HepG2 (cell line): ENCODE measurements around the gene C22orf31. TPM values are rescaled to one million over a fixed set of nuclear protein-coding genes. Genes with fewer than 3 reads are reported as not detected.

ENCODE experiments used
- ATM ChIP-seq: fragments of 450-650 bp; IDR thresholded peaks from 2 replicates; pipeline ENCODE4 v1.7.1; 2017; ENCODE audit warnings: mild to moderate bottlenecking, borderline replicate concordance
- CBX5 ChIP-seq: sonication (generic); formaldehyde crosslinking; IDR thresholded peaks from 2 replicates; pipeline ENCODE4 v1.4.0; 2020; ENCODE audit warnings: missing genetic modification reagents, borderline replicate concordance
- GPN1 ChIP-seq: sonication (generic); formaldehyde crosslinking; IDR thresholded peaks from 2 replicates; pipeline ENCODE4 v1.5.1; 2020; ENCODE audit warnings: missing genetic modification reagents, borderline replicate concordance
- HMG20A ChIP-seq: IDR thresholded peaks from 2 replicates; pipeline ENCODE4 v1.6.1; 2016; ENCODE audit warnings: borderline replicate concordance
- HNF4A ChIP-seq: sonication (generic); formaldehyde crosslinking; IDR thresholded peaks from 2 replicates; pipeline ENCODE4 v1.4.0; 2020; ENCODE audit warnings: missing genetic modification reagents
- KDM3A ChIP-seq: IDR thresholded peaks from 2 replicates; pipeline ENCODE4 v1.6.1; 2018; ENCODE audit warnings: low read depth, missing compliant biosample characterization
- KLF15 ChIP-seq: sonication (generic); formaldehyde crosslinking; IDR thresholded peaks from 2 replicates; pipeline ENCODE4 v1.8.1; 2023; ENCODE audit warnings: borderline replicate concordance, mild to moderate bottlenecking, inconsistent platforms, missing genetic modification reagents, mixed read lengths
- NKX3-1 ChIP-seq: sonication (generic); formaldehyde crosslinking; IDR thresholded peaks from 2 replicates; pipeline ENCODE4 v1.5.0; 2020; ENCODE audit warnings: missing genetic modification reagents
- NR1H2 ChIP-seq: sonication (generic); formaldehyde crosslinking; IDR thresholded peaks from 2 replicates; pipeline ENCODE4 v1.8.1; 2022; ENCODE audit warnings: low read depth, missing genetic modification reagents, borderline replicate concordance
- SRSF9 ChIP-seq: fragments of 200-400 bp; formaldehyde crosslinking; IDR thresholded peaks from 2 replicates; pipeline ENCODE4 v1.6.1; 2018; ENCODE audit warnings: borderline replicate concordance, mild to moderate bottlenecking, low read depth, low read length; ENCODE audit not compliant: insufficient read depth, poor library complexity, severe bottlenecking
- TRIM24 ChIP-seq: sonication (generic); formaldehyde crosslinking; IDR thresholded peaks from 2 replicates; pipeline ENCODE4 v1.8.0; 2022; ENCODE audit warnings: mild to moderate bottlenecking, missing genetic modification reagents
- XBP1 ChIP-seq: sonication (generic); formaldehyde crosslinking; IDR thresholded peaks from 2 replicates; pipeline ENCODE4 v1.5.0; 2020; ENCODE audit warnings: missing genetic modification reagents
- ZC3H4 ChIP-seq: sonication (generic); formaldehyde crosslinking; IDR thresholded peaks from 2 replicates; pipeline ENCODE4 v1.4.0; 2020; ENCODE audit warnings: missing genetic modification reagents, borderline replicate concordance
- ZFY ChIP-seq: sonication (generic); formaldehyde crosslinking; IDR thresholded peaks from 2 replicates; pipeline ENCODE4 v1.4.0; 2020; ENCODE audit warnings: missing genetic modification reagents
- ZMYM3 ChIP-seq: sonication (generic); formaldehyde crosslinking; IDR thresholded peaks from 2 replicates; pipeline ENCODE4 v1.5.1; 2020; ENCODE audit warnings: mild to moderate bottlenecking, missing genetic modification reagents
- ZNF180 ChIP-seq: sonication (generic); formaldehyde crosslinking; IDR thresholded peaks from 2 replicates; pipeline ENCODE4 v1.4.0; 2020; ENCODE audit warnings: low read depth, missing genetic modification reagents, borderline replicate concordance
- ZNF24 ChIP-seq: fragments of 450-650 bp; IDR thresholded peaks from 2 replicates; pipeline ENCODE4 v1.6.1; 2017; ENCODE audit warnings: antibody characterized with exemption, mild to moderate bottlenecking
- ZNF317 ChIP-seq: sonication (generic); formaldehyde crosslinking; IDR thresholded peaks from 2 replicates; pipeline ENCODE4 v1.5.0; 2020; ENCODE audit warnings: mild to moderate bottlenecking, missing genetic modification reagents
- ZNF557 ChIP-seq: sonication (generic); formaldehyde crosslinking; IDR thresholded peaks from 2 replicates; pipeline ENCODE4 v1.4.0; 2020; ENCODE audit warnings: missing genetic modification reagents
- ZNF558 ChIP-seq: sonication (generic); formaldehyde crosslinking; IDR thresholded peaks from 2 replicates; pipeline ENCODE4 v1.9.0; 2022; ENCODE audit warnings: mild to moderate bottlenecking, missing genetic modification reagents, borderline replicate concordance
- ZNF660 ChIP-seq: sonication (generic); formaldehyde crosslinking; IDR thresholded peaks from 2 replicates; pipeline ENCODE4 v1.5.1; 2020; ENCODE audit warnings: mild to moderate bottlenecking, low read depth, missing genetic modification reagents, borderline replicate concordance
- ZNF766 ChIP-seq: sonication (generic); formaldehyde crosslinking; IDR thresholded peaks from 2 replicates; pipeline ENCODE4 v1.5.0; 2020; ENCODE audit warnings: missing genetic modification reagents, borderline replicate concordance
- polyA plus RNA-seq, 8 experiments: library from polyadenylated mRNA; depleted of rRNA in 3 of 8; stranded (reverse) in 7 of 8; unstranded in 1 of 8; fragments of >200 nt; fragmentation: Illumina TruSeq in 4 of 8; extraction: Trizol in 4 of 8; gene quantifications; 2 replicates each; pipeline versions ENCODE4 v1.2.1 to v1.2.3, GENCODE V29; 2011 to 2016; ENCODE audit warnings: low read depth in 4 of 8, missing spikeins in 1 of 8, mixed read lengths in 1 of 8; ENCODE audit not compliant: insufficient read depth in 1 of 8
- total RNA-seq, 5 experiments: library from RNA; depleted of rRNA; stranded (reverse); fragments of >200 nt; fragmentation: Illumina TruSeq; extraction: Trizol; gene quantifications; 2 replicates each; pipeline ENCODE4 v1.2.3, GENCODE V29; 2016; ENCODE audit warnings: low read depth in 1 of 5
- TF ChIP-seq, protein P1 (sequence below): sonication (generic); formaldehyde crosslinking; IDR thresholded peaks from 2 replicates; pipeline ENCODE4 v1.5.0; 2020; ENCODE audit warnings: missing genetic modification reagents, mild to moderate bottlenecking, borderline replicate concordance
- TF ChIP-seq, protein P2 (sequence below): sonication (generic); formaldehyde crosslinking; IDR thresholded peaks from 2 replicates; pipeline ENCODE4 v1.5.0; 2020; ENCODE audit warnings: mild to moderate bottlenecking, missing genetic modification reagents, moderate library complexity
- TF ChIP-seq, protein P3 (sequence below): sonication (generic); formaldehyde crosslinking; IDR thresholded peaks from 2 replicates; pipeline ENCODE4 v1.4.0; 2020; ENCODE audit warnings: missing genetic modification reagents, borderline replicate concordance

Gene C22orf31
- total and polyA plus RNA-seq, 2 of the 13 experiments (the other 11 are each of a cell fraction or from before 2014, with no cell fraction given): not detected

DNA sequence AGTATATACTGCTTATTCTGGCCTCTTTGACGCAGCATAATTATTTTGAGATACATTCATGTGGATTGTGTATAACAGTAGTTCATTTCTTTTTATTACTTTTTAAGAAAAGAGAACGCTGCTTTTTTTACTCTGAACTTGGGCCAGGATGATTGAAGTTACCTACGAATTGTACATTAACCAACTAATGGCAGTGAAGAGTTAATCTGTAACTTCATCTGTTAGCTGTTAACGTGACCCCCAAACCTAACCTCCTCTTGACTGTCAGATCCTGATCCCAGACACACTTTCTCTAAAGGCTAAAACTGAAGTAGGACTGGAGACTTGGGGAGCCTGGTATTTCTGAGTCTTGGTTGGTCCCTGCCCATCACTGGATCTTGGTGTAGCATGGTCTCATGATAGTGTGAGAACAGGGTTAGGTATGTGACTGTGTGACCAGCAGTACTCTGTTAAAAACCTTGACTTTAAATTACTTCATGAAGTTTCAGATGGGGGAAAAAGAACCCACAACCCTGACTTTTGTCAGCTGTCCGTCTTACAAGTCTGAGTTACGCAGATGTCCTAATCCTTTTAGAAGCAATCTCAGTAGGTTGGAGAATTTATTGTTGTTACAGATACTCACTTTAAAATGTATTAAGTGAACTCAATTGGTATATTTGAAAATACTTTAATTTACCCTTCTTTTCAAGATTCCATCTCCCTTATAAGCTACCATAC lies 39.4 kb downstream of the C22orf31 start (continued):
- no peak for TF ChIP-seq SRSF9
- TF ChIP-seq KDM3A (CRISPR knock-in tag): no peak
- TF ChIP-seq GPN1 (CRISPR knock-in tag): no peak
- TF ChIP-seq ZC3H4: no peak
- no peak for TF ChIP-seq ZNF660 (CRISPR knock-in tag)
- TF ChIP-seq ZNF180 (CRISPR knock-in tag): no peak
- no peak for TF ChIP-seq XBP1 (CRISPR knock-in tag)
- TF ChIP-seq KLF15: no peak
- no peak for TF ChIP-seq ZNF558 (CRISPR knock-in tag)
- TF ChIP-seq, protein P1, sequence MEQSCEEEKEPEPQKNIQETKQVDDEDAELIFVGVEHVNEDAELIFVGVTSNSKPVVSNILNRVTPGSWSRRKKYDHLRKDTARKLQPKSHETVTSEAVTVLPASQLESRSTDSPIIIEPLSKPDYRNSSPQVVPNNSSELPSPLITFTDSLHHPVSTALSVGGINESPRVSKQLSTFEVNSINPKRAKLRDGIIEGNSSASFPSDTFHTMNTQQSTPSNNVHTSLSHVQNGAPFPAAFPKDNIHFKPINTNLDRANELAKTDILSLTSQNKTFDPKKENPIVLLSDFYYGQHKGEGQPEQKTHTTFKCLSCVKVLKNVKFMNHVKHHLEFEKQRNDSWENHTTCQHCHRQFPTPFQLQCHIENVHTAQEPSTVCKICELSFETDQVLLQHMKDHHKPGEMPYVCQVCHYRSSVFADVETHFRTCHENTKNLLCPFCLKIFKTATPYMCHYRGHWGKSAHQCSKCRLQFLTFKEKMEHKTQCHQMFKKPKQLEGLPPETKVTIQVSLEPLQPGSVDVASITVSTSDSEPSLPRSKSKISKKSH (CRISPR knock-in tag): no peak
- TF ChIP-seq ZFY: no peak
- TF ChIP-seq ZNF557 (CRISPR knock-in tag): no peak
- no peak for TF ChIP-seq CBX5 (CRISPR knock-in tag)
- no peak for TF ChIP-seq HNF4A
- TF ChIP-seq, protein P2, sequence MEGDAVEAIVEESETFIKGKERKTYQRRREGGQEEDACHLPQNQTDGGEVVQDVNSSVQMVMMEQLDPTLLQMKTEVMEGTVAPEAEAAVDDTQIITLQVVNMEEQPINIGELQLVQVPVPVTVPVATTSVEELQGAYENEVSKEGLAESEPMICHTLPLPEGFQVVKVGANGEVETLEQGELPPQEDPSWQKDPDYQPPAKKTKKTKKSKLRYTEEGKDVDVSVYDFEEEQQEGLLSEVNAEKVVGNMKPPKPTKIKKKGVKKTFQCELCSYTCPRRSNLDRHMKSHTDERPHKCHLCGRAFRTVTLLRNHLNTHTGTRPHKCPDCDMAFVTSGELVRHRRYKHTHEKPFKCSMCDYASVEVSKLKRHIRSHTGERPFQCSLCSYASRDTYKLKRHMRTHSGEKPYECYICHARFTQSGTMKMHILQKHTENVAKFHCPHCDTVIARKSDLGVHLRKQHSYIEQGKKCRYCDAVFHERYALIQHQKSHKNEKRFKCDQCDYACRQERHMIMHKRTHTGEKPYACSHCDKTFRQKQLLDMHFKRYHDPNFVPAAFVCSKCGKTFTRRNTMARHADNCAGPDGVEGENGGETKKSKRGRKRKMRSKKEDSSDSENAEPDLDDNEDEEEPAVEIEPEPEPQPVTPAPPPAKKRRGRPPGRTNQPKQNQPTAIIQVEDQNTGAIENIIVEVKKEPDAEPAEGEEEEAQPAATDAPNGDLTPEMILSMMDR (CRISPR knock-in tag): no peak
- no peak for TF ChIP-seq ZNF24
- peak; percentile 60; the same call in 1 of the 2 replicates for TF ChIP-seq HMG20A (CRISPR knock-in tag)
- no peak for TF ChIP-seq ATM
- TF ChIP-seq TRIM24: no peak
- no peak for TF ChIP-seq ZMYM3 (CRISPR knock-in tag)
- no peak for TF ChIP-seq ZNF766 (CRISPR knock-in tag)
- no peak for TF ChIP-seq NR1H2
- TF ChIP-seq ZNF317: peak; percentile 92; the same call in 1 of the 2 replicates
- TF ChIP-seq, protein P3, sequence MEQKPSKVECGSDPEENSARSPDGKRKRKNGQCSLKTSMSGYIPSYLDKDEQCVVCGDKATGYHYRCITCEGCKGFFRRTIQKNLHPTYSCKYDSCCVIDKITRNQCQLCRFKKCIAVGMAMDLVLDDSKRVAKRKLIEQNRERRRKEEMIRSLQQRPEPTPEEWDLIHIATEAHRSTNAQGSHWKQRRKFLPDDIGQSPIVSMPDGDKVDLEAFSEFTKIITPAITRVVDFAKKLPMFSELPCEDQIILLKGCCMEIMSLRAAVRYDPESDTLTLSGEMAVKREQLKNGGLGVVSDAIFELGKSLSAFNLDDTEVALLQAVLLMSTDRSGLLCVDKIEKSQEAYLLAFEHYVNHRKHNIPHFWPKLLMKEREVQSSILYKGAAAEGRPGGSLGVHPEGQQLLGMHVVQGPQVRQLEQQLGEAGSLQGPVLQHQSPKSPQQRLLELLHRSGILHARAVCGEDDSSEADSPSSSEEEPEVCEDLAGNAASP: 0 out of 2 replicates have a peak, but pooled peaks have one; percentile 14
- no peak for TF ChIP-seq NKX3-1 (CRISPR knock-in tag)
